ENCODE data around the gene NEU4.

DNA sequence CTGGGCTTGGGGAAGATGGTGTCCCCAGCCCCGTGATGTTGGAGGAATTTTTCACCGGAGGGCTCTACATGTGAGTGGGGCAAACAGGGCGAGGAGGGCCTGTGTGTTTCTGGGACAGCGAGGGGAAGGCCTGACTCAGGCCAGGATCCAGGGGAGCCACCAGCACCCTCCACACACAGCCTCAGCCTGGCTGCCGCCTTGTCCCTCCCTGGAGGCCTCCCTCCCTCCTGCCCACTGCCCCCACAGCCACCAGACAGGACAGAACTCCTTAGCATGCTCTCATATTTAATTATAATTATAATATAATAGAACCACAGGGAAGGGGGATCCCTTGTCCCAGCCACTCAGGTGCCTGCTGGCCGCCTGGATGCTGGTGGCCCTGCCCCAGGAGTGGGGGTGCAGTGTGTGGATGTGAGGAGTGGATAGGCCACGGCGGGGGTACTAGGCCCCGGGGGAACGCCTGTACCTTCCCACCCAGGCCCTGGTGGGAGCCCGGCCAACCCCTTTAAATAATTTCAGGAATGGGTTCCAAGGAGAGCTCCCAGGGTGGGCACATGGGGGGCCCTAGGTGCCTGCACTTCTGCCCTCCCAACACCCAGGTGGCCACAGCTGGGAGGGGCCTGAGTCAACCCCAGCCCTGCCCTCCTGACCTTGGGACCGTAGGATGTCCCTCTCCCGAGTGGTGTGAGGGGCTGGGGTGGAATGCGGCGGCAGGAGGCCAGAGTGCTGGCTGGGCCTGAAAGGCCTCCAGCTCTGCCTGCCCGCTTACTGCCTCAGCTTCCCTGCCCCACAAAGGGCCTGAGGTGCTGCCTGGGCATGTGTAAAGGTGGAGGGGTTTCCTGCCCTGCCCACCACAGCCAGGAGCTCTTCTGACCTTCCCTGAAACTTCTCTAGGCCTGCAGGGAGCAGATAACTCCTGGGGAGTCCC, 40.9 kb downstream of the NEU4 start:
- no peak for TF ChIP-seq FOXP2 (optimal IDR thresholded peaks at IDR 0.05; ENCODE audit: borderline replicate concordance, extremely low read depth, extremely low read length, insufficient read depth)
- TF ChIP-seq POLR2AphosphoS5 (IDR thresholded peaks at IDR 0.05; ENCODE audit: low read depth, low read length), result no peak
- TF ChIP-seq, protein P1, sequence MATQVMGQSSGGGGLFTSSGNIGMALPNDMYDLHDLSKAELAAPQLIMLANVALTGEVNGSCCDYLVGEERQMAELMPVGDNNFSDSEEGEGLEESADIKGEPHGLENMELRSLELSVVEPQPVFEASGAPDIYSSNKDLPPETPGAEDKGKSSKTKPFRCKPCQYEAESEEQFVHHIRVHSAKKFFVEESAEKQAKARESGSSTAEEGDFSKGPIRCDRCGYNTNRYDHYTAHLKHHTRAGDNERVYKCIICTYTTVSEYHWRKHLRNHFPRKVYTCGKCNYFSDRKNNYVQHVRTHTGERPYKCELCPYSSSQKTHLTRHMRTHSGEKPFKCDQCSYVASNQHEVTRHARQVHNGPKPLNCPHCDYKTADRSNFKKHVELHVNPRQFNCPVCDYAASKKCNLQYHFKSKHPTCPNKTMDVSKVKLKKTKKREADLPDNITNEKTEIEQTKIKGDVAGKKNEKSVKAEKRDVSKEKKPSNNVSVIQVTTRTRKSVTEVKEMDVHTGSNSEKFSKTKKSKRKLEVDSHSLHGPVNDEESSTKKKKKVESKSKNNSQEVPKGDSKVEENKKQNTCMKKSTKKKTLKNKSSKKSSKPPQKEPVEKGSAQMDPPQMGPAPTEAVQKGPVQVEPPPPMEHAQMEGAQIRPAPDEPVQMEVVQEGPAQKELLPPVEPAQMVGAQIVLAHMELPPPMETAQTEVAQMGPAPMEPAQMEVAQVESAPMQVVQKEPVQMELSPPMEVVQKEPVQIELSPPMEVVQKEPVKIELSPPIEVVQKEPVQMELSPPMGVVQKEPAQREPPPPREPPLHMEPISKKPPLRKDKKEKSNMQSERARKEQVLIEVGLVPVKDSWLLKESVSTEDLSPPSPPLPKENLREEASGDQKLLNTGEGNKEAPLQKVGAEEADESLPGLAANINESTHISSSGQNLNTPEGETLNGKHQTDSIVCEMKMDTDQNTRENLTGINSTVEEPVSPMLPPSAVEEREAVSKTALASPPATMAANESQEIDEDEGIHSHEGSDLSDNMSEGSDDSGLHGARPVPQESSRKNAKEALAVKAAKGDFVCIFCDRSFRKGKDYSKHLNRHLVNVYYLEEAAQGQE (IDR thresholded peaks at IDR 0.05; ENCODE audit: insufficient read depth in 1 of 2, low read depth in 2 of 2, low read length in 2 of 2), result no peak
- TF ChIP-seq TAF1 (IDR thresholded peaks at IDR 0.05; ENCODE audit: borderline replicate concordance, insufficient read depth, low read length), result no peak

All from PFSK-1 (cell line).